Activated T-helper 1 cell treated with Interleukin-2 at 50 U/mL for 16 hours (primary cell): ENCODE data around the gene GRM4.
"Not testable (repeated sequence)": the region's sequence is repeated elsewhere in the genome, so short reads cannot be mapped to it uniquely, and the experiment has no call there.

Experiments used
- DNase-seq: peaks from one replicate; pipeline ENCODE4 v3.0.0-alpha.2; 2020; ENCODE audit warnings: low read depth

Gene GRM4

DNA sequence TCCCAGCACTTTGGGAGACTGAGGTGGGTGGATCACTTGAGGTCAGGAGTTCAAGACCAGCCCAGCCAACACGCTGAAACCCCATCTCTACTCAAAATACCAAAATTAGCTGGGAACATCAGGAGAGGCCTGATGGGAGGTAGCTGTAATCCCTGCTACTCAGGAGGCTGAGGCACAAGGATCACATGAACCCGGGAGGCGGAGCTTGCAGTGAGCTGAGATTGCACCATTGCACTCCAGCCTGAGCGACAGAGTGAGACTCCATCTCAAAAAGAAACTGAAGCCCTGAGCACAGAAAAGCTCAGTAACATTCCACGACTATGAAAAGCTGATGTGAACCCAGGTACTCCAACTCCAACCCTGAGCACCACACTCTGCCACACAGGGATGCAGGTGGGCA, 103.9 kb downstream of the GRM4 start:
- not testable (repeated sequence) for DNase-seq

DNA sequence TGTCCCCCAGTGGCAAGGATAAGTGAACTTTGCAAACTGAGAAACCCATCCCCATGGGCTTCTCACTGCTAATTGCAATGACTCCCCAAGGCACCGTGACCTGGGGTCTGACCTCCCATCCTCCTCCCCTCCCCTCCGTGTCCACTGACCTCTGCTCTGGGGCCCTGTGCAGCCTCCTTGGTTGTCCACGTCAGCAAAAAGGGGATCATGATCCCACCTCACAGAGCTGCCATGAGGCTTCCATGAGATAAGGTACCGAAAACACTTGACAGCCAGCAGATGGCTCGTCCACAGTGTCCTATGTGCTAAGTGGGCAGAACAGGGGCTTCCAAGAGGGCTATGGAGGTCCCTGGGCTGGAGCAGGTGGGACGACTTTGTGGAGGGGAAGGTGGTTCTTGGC, 104.5 kb downstream of the GRM4 start:
- DNase-seq, result no peak

DNA sequence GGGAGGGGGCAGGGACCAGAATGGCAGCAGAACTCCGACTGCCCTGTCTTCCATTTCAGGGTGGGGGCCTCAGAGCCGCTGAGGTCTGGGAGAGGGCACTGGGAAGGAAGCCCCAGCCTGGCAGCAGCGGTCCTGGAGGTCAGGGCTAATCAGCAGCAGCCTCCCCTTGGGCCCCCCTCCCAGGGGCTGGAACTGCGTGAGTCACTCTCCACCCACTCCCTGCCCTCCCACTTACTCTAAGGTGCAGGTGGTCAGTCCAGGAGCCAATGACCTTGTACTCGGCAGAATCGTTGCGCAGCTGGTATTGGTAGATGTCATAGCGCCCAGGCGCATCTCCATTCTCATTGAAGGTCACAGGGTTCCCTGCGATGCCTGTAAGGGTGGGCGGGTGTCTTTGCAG, 105.9 kb downstream of the GRM4 start:
- no peak for DNase-seq

DNA sequence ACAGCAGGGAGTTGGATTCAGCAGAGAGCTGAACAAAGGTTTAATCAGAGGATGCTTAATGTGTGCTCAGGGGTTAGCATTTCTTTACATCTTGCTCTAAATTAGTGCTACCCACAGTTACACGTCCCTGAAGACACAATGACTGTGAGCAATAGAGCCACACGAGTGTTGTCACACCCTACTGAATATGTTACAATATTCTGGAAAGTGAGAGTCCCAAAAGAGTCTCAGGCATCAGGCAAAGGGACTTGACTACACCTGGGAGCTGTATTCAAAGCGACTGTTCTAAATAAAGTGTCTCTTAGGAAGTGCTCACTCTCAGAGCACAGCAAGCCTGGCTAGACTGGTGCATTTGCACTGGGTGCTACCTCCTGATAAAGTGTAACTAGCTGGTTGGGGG, 108.7 kb downstream of the GRM4 start:
- no peak for DNase-seq

DNA sequence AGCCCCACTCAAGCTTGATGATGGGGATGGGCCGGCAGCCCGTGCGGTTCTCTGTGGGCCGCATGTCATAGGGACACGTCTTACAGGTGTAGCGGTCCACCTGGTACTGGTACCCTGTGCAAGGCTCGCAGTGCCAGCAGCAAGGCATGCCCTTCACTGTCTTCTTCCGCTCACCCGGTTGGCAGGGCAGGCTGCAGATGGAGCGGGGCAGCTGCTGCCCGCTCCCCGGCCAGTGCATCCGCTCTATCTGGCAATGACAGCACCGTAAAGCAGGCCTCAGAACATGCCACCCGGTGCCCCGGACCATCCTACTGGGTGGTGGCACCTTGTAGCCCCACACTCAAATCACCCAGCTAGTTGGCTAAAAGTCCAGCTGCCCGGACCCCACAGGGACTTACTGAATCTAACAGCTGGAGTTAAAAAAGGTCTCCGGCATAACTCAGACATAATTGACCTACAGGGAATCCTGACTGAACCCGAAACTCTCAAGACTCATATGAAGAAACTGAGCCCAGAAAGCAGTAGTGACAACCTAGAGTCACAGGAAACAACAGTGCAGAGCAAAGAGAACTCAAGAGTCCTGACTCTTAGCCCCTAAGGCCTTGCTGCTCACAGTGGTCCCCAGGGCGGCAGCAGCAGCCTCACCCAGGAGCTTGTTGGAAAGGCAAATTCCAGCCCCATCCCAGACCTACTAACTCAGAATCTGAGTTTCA, 109.4 kb downstream of the GRM4 start:
- no peak for DNase-seq

DNA sequence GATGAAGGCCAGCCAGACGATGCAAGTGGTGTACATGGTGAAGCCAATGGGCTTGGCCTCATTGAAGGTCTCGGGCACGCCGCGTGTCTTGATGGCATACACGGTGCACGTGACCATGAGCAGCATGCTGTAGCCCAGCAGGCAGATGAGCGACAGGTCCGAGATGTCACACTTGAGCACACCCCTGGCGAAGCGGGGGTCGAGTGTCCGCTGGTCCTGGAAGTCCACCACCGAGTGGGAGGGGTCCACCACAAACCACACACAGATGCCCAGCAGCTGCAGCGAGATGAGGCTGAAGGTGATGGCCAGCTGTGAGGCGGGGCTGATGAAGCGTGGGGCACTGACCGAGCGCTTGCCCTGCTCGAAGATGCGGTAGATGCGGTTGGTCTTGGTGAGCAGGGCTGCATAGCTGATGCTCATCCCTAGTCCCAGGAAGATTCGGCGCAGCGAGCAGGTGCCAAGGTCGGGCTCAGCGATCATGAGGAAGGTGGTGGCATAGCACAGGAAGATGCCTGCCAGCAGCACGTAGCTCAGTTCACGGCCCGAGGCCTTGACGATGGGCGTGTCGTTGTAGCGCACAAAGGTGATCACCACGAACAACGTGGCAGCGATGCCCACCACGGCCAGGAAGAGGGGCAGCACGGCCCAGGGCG, 110.1 kb downstream of the GRM4 start:
- DNase-seq, result no peak

DNA sequence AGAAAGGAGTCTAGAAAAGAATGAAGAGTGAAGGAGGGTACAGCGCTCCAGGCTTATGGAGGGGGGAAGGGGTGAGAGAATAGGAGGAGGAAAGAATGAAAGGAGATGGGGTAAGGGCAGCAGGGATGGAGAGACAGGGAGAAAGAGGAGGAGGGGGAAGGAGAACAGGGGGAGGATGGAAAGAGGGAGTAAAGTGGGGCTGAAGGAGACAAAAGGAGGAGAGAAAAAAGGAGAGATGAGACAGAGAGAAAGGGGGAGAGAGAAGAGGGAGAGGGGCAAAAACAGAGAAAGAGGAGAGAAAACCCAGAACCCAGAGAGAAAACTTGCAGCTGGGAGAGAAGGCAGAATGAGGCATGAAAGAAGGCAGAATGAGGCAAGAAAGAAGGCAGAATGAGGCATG, 110.7 kb downstream of the GRM4 start:
- DNase-seq, result no peak

DNA sequence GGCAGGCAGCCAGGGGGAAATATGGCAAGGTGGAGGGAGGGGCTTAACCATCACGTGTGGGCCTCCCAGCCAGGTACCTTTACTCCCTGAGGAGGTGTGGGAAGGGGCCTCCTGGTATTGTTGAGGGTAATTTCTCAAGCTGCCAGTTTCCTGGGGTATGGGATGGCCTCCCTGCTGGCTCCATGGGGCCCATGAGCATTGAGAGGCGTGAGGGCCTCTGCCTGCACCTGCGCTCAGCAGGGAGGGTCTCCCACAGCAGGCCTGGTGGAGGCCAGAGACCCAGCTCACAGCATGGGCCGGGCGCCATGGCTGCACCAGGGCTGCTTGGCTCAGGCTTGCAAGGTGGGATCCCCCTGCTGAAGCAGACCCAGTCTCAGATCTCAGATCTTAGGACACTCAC, 113.0 kb downstream of the GRM4 start:
- DNase-seq, result no peak

DNA sequence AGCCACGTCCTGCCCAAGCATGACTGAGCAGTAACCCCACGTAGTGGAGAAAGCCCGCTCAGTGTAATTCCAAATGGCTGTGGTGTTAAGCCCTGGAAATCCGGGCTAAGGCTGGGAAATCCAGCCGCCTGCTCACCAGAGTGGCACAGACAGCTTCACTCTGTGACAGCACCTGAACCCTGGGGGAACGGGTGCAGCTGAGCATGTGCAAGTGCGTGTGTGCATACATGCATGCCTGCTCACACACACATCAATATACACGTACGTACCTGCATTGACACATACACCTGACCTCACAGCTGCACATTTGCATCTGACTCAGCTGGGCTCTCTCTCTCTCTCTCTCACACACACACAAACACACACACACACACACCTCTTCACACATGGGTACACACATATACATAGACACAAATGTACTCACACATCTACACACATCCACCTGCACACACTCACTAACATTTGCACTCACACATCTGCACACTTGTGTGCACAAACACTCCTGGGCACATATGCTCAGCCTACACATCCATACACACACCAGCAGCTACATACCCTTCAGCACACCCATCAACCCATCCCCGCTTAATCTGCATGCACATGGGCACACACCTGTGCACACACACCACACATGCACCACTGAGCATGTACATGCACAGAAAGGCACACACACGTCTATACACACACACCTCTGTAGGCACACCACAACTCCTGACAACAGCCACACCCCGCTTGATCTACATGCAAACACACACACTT, 114.1 kb downstream of the GRM4 start:
- DNase-seq, result no peak

DNA sequence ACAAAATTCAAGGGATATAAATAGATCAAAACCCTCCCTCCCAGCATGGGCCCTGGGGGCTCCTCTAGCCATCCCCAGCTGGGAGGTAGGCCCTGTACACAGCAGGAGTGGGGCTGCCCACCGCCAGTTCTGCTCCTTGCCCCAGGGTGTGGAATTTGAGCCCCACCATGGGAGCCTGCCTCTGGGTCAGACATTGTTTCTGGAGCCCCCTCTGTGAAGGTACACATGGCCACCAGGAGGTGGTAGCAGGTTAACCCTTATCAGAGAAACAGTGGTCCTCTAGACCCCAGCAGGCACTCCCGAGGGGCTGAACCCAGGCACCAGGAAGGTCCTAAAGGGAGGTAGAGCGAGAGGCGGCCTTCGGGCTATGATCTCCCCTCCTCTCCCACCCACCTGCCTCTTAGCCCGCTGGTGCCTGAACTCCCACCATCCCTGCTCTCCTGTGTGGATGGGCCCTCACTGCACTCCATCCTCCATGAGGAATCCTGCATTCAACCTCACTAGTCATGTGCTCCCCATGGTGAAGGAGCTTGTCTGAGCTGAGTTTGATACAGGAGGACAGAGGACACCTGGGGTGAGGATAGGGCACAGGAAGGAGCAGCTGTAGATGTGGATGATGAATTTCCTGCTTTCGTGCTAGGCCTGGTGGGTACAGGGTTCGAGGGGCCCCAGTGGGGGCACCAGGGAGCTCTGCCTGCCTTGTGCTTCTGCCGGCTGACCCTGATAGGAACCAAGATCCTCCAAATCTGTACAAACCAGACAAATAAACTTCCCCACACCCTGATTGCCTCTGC, 114.9 kb downstream of the GRM4 start:
- no peak for DNase-seq

DNA sequence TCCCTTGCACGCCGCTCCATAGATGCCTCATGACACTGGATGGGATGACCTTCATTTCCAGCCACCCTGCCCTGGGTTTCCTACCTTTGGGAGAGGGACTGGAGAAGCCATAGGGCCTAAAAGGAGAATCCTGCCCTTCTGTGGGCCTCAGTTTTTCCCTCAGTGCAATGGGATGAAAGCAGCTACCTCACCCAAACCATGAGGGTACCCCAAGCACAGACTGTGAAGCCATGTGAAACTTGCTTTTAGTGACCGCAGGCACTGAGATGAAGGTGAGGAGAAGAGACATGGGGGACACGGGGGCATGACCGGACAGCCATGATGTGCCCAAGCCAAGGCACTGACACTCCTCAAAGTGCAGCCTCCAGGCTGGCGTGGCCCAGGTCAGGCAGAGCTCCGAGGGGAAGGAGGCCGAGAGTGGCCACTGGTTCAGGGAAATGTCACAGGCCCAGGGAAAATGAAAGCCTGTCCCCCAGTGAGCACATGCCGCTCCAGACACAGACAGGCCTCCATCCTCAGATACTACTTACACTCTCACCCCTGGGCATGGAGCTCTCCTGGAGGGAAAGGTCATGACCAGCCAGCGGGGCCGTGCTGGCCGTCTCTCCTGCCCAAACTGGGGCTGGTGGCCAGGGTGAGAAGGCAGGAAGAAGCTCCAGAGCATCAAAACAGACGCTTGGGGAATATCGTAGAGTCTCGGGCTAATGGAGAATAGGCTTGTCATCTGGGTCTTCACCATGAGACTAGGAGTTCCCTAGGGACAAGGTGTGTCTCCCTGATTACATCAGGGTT, 116.2 kb downstream of the GRM4 start:
- no peak for DNase-seq

DNA sequence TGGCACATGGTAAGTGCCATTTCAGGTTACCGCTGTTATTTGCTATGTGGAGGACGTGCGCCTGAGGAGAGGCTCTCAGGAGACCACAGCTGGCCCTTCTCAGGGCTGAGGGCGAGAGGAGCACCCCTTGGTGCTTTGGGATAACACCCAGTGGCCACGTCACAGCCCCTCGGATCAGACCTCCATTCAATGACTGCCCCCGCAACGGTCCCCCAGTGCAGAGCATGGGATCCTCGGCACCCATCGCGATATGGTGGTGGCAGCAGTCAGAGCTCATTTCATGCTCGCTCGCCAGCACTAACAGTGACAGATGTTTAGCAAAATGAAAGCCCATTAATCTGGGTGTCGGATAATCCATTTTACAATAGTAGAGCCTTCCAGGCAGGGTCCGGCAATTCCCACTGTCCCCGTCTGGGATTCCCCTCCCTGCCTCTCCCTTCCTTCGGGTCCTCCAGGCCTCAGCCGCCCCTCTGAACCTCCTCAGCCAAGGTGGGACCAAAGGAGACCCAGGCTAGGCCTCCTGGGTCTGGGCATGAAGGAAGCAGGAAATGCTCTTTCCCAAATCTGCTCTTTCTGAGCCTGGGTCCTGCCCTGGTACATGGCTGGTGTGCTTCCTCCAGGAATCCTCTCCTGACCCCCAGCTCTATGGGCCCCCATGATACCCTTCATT, 117.1 kb downstream of the GRM4 start:
- DNase-seq, result no peak

DNA sequence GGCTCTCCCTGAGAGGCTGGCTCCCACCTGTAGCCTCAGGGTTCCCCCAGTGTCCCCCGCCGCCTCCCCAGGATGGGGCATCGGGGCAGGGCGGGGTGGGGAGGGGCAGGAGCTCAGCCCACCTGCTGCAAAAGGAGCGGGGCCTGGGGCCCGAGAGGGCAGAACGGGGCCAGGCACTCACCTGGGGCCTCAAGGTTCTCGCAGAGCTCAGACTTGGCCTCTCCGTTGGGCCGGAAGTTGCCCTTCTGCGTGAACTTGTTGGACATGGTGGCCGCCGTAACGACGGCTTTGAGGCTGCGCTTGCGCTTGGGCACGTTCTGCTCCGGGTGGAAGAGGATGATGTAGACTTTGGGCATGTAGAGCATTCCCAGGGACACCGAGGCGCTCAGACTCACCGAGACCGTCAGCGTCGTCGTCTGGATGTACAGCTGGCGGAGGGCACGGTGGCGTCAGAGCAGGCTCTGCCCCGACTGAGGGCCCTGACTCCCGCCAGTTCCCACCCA, 117.9 kb downstream of the GRM4 start:
- no peak for DNase-seq

DNA sequence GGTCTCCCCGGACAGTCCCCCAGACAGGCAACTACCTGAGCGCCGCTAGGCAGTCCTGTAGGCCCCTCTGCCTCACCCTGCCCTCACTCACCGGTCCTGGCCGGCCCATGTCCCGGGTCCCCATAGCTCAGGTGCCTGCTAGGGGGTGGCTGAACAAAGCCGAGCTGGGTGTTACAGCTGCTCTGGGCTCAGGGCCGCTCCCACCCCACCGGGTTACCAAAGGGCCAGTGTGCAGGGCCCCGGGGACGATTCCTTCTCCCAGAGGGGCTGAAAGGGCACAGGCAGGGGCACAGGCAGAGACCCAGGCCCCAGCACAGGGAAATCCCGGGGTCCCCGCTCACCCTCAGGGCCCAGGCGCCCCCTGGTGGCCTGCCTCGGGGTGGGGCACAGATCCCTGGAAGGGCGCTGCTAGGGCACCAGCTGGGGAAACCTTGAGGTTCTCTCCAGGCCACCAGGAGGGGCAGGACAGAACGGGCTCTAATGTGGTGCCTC, 118.4 kb downstream of the GRM4 start:
- peak; percentile 37 for DNase-seq

DNA sequence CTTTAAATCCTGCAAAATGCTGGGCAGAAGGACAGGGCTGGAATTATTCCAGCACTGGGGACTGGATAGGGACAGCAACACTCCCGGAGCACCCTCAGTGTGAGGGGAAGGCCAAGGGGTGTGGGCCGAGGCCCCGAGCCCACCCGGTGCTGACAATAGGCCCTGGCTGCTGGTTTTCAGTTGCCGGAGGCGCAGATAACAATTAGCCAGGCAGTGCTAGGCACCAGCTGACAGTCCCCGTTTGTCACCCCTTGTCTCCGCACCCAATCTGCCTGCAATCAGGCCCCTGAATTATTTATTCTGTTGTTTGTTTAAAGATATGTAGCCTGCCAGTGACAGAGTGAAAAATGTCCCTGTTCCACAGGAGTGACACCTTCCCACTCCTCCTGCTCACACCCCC, 120.0 kb downstream of the GRM4 start:
- no peak for DNase-seq

DNA sequence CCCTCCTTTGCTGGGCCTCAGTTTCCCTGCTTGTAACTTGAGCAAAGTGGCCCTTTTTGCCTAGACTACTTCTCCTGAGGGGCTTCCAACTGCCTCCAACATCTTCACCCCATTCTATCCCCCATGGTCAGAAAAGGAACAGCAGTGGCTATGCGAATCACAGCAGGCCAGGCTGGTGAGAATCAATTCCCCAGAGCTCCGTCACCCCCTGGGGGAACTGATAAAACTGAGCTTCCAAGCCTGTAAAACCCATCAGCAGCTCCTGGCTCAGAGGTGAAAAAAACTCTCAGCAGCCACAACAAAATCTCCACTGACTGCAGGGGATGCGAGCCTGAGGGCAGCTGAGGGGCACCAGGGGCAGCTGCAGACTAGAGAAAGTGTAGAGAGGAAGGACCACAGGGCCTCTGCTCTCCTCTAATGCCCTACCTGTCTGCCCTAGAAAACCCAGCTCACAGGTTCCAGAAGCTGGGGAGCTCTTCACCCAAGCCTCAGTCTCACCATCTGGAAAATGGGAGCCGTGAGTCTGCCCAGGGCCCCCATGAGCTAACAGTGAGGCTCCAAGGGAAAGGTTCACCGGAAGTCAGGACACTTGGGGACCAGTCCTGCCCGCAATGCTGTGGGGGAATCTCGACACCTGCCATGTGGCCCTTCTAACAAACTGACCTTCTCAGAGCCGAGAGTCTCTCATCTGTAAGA, 120.6 kb downstream of the GRM4 start:
- DNase-seq, result no peak

DNA sequence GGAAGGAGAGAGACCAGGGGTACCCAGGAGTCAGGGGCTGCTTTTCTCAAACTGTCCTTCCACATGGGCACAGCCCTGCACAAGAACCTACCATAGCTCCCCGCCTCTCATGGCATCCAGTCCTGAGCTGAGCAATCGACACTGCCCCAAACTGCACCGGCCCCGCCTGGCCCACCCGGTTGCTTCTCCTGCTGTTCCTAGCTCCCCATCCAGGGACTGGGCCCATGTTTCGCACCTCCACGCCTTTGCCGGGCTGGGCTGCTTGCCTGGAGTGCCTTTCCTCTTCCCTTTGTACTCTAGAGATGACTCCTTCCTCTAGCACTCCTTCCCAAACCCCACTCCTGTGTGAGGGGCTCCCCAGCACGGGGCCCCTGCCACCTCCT, 123.0 kb downstream of the GRM4 start:
- no peak for DNase-seq

DNA sequence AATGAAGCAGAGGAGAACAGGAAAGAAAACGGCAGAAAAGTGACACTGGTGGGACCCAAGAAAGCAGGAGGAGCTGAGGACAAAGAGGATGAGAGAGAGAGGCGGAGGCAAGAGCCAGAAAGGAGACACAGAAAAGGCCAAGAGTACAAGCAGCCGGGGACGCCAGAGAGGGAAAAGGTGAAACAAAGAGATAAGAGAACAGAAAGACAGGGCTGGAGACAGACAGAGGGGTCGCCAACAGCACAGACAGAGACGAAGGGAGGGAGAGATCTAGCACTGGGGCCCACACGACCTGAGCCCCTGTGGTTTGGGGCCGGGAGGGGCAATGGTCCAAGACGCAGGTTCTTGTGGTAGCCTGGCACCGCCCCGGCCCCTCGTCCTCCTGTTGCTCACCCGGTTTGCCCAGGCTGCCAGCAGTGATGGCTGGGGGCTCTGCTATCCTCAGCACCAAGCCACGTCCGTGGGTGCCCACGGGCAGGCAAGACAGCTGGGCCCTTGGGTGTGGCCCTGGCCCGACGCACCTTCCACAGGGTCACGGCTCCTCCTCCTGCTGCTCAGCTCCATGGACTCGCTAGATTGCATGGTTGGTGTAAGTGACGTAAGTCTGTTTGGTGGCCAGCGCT, 123.5 kb downstream of the GRM4 start:
- DNase-seq, result no peak

DNA sequence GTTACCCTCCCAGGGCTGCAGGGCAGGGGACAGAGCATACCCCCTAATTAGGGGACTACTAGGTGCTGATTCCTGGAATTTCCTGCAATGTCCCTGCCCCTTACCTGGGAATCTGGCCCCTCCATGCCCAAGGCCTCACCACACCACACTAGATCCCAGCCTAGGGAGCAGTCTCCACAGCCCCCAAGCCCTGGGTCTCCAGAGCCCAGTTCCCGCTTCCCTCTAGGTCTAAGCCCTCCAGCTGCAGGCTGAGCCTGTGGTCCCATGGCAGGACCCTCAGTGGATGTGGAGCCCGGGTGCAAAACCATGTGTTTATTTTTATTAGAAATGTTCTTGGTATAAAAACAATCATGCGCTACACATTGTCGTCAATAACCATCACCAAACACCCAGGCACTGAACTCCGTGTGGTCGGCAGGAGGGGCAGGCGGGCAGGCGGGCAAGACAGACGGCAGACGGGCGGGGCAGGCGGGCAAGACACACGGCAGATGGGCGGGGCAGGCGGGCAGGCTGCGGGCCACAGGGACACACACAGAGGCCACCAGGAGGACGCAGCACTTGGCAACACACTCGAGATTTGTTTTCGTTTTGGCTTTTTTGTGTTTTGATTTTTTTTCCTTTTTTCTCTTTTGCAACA, 124.2 kb downstream of the GRM4 start:
- DNase-seq, result no peak
